ENCODE data around the gene KCNH3. TPM values are rescaled to one million over a fixed set of nuclear protein-coding genes. Genes with fewer than 3 reads are reported as not detected.

The KCNH3 gene
- polyA plus RNA-seq, 1 donor, result 2.2 TPM

DNA sequence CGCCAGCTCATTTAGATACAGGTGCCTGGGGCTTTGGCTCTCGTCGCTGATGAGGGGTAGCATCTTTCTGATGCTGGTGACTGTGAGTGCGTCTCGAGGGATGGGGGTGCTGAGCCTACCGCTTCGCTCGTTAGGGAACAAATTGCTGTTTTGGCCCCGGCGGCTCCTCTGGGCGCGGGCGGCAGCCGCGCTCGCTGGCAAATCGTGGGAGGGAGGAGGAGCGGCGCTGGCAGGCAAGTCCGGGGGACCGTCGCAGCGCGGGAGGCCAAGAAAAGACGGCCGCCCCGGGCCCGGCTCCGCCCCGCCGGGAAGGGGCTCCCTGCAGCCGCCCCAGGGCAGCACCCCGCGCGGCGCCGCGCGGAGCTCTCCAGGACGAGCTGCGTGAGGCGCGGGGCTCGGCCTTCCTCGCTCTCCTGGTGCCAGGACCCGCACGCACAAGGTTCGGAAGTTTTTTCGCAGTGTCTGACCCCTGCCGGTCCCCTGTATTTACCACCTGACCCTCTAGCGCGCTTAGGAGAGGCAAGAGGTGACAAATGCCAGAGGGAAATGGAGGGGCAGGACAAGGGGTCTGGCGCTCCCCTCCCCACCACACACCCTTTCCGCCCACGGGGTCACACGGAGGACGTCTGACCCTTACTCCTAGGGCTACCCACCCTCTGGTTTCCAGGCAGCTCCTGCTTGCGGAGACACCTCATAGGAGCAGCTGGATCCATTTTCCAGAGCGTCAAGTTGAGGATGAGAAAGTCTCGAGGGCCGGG is 899 bp upstream of the KCNH3 start:
- Histone ChIP-seq H3K27me3 (ENCODE audit: control insufficient read depth, insufficient read depth, low read length) (peaks cover 62% of the 10 kb centered on the region), H3K9me3 (ENCODE audit: control insufficient read depth, low read depth, low read length) (peaks cover 3% of the 10 kb centered on the region), H3K4me1 (ENCODE audit: control insufficient read depth, insufficient read depth, low read length) (peaks cover 16% of the 10 kb centered on the region), H3K36me3 (ENCODE audit: control insufficient read depth, insufficient read depth, low read length) (no peaks in the 10 kb centered on the region), H3K4me3 (ENCODE audit: low read length) (peak overlapping the region; percentile 14), H3K27ac (ENCODE audit: low read length) (no peak overlapping the region)
- no peak for DNase-seq
- WGBS (ENCODE audit: insufficient coverage, low lambda C conversion rate), result no CpG with 5 or more reads among the region's 61 CpGs

DNA sequence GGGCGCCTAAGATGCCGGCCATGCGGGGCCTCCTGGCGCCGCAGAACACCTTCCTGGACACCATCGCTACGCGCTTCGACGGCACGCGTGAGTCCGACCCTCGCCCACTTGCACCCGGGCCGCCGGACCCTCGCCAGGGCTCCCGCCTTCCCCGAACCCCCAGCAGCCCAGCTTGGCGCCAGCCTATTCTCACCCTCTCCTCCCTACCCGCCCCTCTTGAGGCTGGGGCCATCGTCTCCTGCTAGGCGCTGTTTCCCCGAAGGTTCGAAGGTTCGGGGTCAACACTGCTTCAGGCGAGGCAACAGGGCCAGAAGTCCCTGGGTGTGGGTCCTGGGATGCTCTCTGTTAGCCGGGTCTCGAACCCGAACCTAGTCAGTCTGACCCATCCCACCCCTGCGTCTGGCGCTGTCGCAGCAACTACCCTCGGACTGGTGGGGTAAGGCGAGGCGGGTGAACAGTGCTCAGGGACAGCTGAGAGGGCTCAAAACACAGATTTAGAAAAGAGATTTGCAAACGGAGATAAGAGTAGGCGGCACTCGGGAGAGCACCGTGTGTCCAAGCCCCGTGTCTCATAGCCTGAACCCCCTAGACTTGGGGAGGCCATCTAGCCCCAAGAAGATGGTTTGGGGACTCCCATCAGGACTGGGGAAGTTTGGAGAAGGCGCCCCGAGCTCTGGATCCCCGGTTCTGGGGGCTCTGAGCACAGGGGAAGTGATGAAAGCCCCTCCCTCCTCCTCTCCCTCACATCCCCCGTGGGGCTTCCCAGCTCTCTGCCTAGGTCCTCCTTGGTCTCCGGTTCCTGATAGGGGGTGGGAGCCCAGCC is 787 bp downstream of the KCNH3 start:
- WGBS (ENCODE audit: insufficient coverage, low lambda C conversion rate), result 20% methylated on average over 1 of the region's 47 CpGs
- peaks cover 78% of the 10 kb centered on the region for H3K27me3 ChIP-seq (ENCODE audit: control insufficient read depth, insufficient read depth, low read length)

DNA sequence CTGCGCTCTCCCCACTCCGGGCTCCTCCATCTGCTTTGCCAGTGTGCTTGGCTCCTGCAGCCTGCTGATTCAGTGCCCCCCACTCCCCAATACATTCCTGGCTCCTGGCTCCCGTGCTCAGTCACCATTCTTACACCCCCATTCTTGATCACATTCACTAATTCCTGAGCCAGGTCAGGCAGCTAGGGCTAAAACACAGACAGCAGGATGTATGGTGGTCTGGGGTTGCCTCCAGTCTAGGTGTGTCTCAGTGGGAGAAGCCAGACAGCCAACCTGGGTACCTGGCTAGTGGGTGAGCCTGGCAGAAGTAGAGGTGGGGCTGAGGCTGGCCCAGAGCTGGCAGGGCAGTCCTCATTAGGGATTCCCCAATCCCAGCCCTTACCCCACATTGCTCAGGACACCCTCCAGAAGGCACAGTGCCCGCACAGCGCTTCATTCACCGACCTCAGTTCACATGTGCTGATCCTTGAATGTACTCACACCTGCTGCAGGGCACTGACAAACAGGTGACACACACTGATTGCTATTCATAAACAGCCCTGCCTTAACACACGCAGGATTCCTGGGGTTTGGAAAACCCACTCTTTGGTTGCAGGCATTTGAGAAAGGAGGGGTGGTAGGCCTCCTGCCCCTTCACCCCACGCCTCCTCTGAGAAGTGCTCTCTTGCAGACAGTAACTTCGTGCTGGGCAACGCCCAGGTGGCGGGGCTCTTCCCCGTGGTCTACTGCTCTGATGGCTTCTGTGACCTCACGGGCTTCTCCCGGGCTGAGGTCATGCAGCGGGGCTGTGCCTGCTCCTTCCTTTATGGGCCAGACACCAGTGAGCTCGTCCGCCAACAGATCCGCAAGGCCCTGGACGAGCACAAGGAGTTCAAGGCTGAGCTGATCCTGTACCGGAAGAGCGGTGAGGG is 1.7 kb downstream of the KCNH3 start:
- Histone ChIP-seq H3K27ac (ENCODE audit: low read length) (no peak overlapping the region), H3K27me3 (ENCODE audit: control insufficient read depth, insufficient read depth, low read length) (peaks cover 79% of the 10 kb centered on the region), H3K4me3 (ENCODE audit: low read length) (no peak overlapping the region), H3K4me1 (ENCODE audit: control insufficient read depth, insufficient read depth, low read length) (peaks cover 25% of the 10 kb centered on the region), H3K36me3 (ENCODE audit: control insufficient read depth, insufficient read depth, low read length) (no peaks in the 10 kb centered on the region), H3K9me3 (ENCODE audit: control insufficient read depth, low read depth, low read length) (peaks cover 3% of the 10 kb centered on the region)
- WGBS (ENCODE audit: insufficient coverage, low lambda C conversion rate), result no CpG with 5 or more reads among the region's 21 CpGs
- DNase-seq, result no peak

More for the DNA sequence above, 787 bp downstream of the KCNH3 start:
- Histone ChIP-seq H3K4me1 (ENCODE audit: control insufficient read depth, insufficient read depth, low read length) (peaks cover 25% of the 10 kb centered on the region), H3K4me3 (ENCODE audit: low read length) (no peak overlapping the region), H3K36me3 (ENCODE audit: control insufficient read depth, insufficient read depth, low read length) (no peaks in the 10 kb centered on the region), H3K9me3 (ENCODE audit: control insufficient read depth, low read depth, low read length) (peaks cover 5% of the 10 kb centered on the region), H3K27ac (ENCODE audit: low read length) (no peak overlapping the region)
- no peak for DNase-seq

DNA sequence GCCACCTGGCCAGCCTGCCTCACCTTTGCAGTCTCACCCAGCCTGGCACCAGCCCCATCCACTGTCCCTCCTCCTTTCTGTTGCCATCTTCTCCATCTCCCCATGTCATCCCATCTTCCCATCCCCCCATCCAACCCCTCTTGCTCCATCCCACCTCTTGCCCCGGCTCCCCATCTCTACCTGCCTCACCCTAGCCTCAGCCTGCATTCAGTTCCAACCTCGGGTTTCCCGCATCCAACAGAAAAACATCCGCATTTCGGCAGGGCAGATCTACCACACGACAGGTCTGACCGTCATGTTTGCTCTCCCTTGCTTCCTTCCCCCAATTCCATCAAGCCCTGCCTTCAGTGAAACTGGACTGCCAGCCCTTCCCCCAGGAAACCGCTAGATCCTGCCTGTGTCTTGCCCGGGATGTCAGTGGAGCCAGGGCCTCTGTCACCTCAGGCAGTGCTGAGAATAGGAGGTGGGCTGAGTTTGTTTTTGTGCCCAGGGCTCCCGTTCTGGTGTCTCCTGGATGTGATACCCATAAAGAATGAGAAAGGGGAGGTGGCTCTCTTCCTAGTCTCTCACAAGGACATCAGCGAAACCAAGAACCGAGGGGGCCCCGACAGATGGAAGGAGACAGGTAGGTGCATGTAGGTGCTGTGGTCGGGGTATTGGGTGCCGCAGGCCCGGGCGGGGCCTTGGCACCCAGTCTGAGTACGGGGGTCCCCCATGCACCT is 2.5 kb downstream of the KCNH3 start:
- peaks cover 80% of the 10 kb centered on the region for H3K27me3 ChIP-seq (ENCODE audit: control insufficient read depth, insufficient read depth, low read length)

DNA sequence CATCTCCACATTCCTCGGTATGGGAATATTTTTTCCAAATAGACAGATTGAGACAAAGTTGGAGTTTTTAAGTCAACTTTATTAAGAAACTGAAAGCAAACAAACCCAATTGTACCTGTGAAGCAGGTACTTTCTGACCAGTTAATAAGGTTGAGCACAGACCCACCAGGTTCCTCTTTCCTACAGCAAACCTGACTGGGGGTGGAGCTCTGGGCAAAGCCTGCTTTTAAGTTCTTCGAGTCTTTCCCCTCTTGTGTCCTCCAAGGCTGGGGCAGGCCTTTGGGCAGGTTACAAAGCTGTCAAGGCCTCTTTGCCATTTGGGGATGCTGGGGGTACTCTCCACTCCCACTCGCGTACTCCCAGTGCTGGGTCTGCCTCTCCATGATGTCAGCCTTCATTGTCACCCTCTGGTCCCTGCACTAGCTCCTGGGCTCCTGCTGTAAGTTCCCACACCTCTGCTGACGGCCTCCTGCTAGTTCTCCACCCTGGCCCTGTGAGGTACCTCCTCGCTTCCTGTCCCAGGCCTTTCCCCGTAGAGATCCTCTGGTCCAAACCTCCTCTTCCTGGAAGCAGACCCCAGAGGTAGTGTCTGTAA is 3.2 kb downstream of the KCNH3 start:
- Histone ChIP-seq H3K27me3 (ENCODE audit: control insufficient read depth, insufficient read depth, low read length) (peaks cover 77% of the 10 kb centered on the region), H3K4me1 (ENCODE audit: control insufficient read depth, insufficient read depth, low read length) (peaks cover 25% of the 10 kb centered on the region), H3K4me3 (ENCODE audit: low read length) (no peak overlapping the region), H3K27ac (ENCODE audit: low read length) (no peak overlapping the region), H3K9me3 (ENCODE audit: control insufficient read depth, low read depth, low read length) (peaks cover 3% of the 10 kb centered on the region), H3K36me3 (ENCODE audit: control insufficient read depth, insufficient read depth, low read length) (no peaks in the 10 kb centered on the region)
- no peak for DNase-seq
- no CpG with 5 or more reads among the region's 7 CpGs for WGBS (ENCODE audit: insufficient coverage, low lambda C conversion rate)

More for the DNA sequence above, 2.5 kb downstream of the KCNH3 start:
- 86% methylated on average over 4 of the region's 18 CpGs for WGBS (ENCODE audit: insufficient coverage, low lambda C conversion rate)
- Histone ChIP-seq H3K27ac (ENCODE audit: low read length) (no peak overlapping the region), H3K9me3 (ENCODE audit: control insufficient read depth, low read depth, low read length) (peaks cover 3% of the 10 kb centered on the region), H3K4me1 (ENCODE audit: control insufficient read depth, insufficient read depth, low read length) (peaks cover 25% of the 10 kb centered on the region), H3K36me3 (ENCODE audit: control insufficient read depth, insufficient read depth, low read length) (no peaks in the 10 kb centered on the region), H3K4me3 (ENCODE audit: low read length) (no peak overlapping the region)
- DNase-seq, result no peak

DNA sequence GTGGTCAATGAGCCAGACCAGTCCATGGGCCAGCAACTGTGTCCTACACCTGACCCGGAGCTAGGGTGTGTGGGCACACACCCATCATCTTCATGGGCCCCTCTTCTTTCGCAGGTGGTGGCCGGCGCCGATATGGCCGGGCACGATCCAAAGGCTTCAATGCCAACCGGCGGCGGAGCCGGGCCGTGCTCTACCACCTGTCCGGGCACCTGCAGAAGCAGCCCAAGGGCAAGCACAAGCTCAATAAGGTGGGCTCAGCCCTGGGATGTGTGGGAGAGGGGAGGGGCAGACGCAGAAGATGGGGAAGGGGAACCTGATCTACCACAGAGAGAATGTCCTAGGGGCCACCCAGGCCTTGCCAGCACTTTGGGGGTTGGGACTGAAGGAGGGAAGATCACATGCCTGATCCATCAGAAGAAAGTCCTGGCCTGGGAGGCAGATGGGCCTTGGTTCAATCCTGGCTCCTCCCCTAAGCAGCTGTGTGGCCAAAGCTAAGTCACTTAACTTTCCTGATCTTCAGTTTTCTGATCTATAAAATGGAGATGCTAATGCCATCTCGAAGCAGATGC is 3.8 kb downstream of the KCNH3 start:
- WGBS (ENCODE audit: insufficient coverage, low lambda C conversion rate), result no CpG with 5 or more reads among the region's 15 CpGs
- DNase-seq, result no peak
- peaks cover 3% of the 10 kb centered on the region for H3K9me3 ChIP-seq (ENCODE audit: control insufficient read depth, low read depth, low read length)
- H3K4me1 ChIP-seq (ENCODE audit: control insufficient read depth, insufficient read depth, low read length), result peaks cover 21% of the 10 kb centered on the region
- H3K27ac ChIP-seq (ENCODE audit: low read length), result no peak overlapping the region
- H3K27me3 ChIP-seq (ENCODE audit: control insufficient read depth, insufficient read depth, low read length), result peaks cover 70% of the 10 kb centered on the region
- no peaks in the 10 kb centered on the region for H3K36me3 ChIP-seq (ENCODE audit: control insufficient read depth, insufficient read depth, low read length)
- no peak overlapping the region for H3K4me3 ChIP-seq (ENCODE audit: low read length)

DNA sequence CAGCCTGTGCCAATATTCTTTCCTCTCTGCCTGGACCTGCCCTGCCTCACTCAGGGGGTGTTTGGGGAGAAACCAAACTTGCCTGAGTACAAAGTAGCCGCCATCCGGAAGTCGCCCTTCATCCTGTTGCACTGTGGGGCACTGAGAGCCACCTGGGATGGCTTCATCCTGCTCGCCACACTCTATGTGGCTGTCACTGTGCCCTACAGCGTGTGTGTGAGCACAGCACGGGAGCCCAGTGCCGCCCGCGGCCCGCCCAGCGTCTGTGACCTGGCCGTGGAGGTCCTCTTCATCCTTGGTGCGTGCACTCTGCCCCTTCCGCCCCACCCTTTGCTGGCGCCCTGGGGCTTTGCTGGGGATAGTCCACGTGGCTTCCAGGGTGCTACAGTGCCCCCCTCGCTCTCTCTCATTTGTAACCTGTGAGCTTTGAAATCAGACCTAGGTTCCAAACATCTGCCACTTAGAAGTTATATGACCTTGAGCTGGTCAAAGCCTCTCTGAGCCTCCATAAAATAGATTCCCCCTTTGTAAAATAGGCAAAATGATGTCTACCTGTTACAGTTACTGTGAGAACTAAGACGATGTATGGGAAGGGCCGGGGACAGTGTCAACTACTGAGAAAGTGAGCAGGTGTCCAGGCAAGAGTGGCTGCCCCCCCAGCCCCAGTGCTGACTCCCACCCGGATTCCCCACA is 4.5 kb downstream of the KCNH3 start:
- Histone ChIP-seq H3K36me3 (ENCODE audit: control insufficient read depth, insufficient read depth, low read length) (no peaks in the 10 kb centered on the region), H3K27ac (ENCODE audit: low read length) (no peak overlapping the region), H3K4me3 (ENCODE audit: low read length) (no peak overlapping the region), H3K27me3 (ENCODE audit: control insufficient read depth, insufficient read depth, low read length) (peaks cover 65% of the 10 kb centered on the region), H3K9me3 (ENCODE audit: control insufficient read depth, low read depth, low read length) (peaks cover 3% of the 10 kb centered on the region), H3K4me1 (ENCODE audit: control insufficient read depth, insufficient read depth, low read length) (peaks cover 17% of the 10 kb centered on the region)
- no CpG with 5 or more reads among the region's 20 CpGs for WGBS (ENCODE audit: insufficient coverage, low lambda C conversion rate)
- DNase-seq, result no peak

DNA sequence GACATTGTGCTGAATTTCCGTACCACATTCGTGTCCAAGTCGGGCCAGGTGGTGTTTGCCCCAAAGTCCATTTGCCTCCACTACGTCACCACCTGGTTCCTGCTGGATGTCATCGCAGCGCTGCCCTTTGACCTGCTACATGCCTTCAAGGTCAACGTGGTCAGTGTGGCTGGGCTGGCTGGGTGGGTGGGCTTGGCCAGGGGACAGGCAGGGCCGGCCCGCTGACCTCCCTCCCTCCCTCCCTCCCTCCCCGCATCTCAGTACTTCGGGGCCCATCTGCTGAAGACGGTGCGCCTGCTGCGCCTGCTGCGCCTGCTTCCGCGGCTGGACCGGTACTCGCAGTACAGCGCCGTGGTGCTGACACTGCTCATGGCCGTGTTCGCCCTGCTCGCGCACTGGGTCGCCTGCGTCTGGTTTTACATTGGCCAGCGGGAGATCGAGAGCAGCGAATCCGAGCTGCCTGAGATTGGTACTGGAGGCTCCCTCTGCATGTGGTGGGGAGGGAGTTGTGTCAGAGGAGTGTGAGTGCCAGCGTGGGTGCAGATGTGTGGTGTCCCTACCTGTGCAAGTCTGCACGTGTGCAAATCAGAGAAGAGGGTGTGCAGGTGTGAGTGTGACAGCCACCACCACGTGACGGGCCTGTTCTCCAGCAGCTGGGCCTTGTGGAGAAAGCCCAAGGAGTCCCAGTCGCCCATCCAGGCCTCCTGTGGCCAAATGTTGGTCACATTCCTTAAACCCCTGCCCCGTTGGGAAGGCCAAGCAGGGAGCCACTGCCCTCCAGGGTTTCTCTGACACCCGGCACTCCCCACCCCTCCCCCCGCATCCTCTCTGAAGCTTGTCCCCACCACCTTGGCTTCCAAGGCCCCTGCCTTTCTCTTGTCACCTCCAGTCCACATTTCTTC is 5.3 kb downstream of the KCNH3 start:
- Histone ChIP-seq H3K9me3 (ENCODE audit: control insufficient read depth, low read depth, low read length) (peaks cover 3% of the 10 kb centered on the region), H3K4me1 (ENCODE audit: control insufficient read depth, insufficient read depth, low read length) (peaks cover 24% of the 10 kb centered on the region), H3K27ac (ENCODE audit: low read length) (no peak overlapping the region), H3K27me3 (ENCODE audit: control insufficient read depth, insufficient read depth, low read length) (peaks cover 68% of the 10 kb centered on the region), H3K4me3 (ENCODE audit: low read length) (no peak overlapping the region), H3K36me3 (ENCODE audit: control insufficient read depth, insufficient read depth, low read length) (no peaks in the 10 kb centered on the region)
- WGBS (ENCODE audit: insufficient coverage, low lambda C conversion rate), result 100% methylated on average over 1 of the region's 39 CpGs
- no peak for DNase-seq
